Measurements from ENCODE around the gene RSPRY1. TPM values are rescaled to one million over a fixed set of nuclear protein-coding genes. Genes with fewer than 3 reads are reported as not detected.
A peak's percentile ranks its signal among the peaks of the same experiment; 100 is the strongest.

Gene RSPRY1
- polyA plus RNA-seq, 2 of the 4 experiments (the other 2 are of a cell fraction) = 32.2 to 50.0 TPM

- ATAC-seq (0 out of 6 replicates have a peak, but pooled peaks of 1 of the 2 experiments have one; percentile 4), FAIRE-seq (no peak), DNase-seq (ENCODE audit: low read depth in 1 of 2, low spot score in 1 of 2) (no peak)
- TF ChIP-seq, protein P1, sequence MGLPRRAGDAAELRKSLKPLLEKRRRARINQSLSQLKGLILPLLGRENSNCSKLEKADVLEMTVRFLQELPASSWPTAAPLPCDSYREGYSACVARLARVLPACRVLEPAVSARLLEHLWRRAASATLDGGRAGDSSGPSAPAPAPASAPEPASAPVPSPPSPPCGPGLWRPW (IDR thresholded peaks at IDR 0.05) = no peak
- no peak for TF ChIP-seq PHF8 (IDR thresholded peaks at IDR 0.05; ENCODE audit: borderline replicate concordance, low read depth)
- no peak for TF ChIP-seq KDM1A (IDR thresholded peaks at IDR 0.05; ENCODE audit: low read depth)
- TF ChIP-seq RARB (CRISPR knock-in tag; IDR thresholded peaks at IDR 0.05) = no peak
- TF ChIP-seq ZNF302 (CRISPR knock-in tag; IDR thresholded peaks at IDR 0.05) = no peak
- TF ChIP-seq GATA3 (IDR thresholded peaks at IDR 0.05; ENCODE audit: borderline replicate concordance) = no peak
- no peak for TF ChIP-seq TFCP2L1 (CRISPR knock-in tag; IDR thresholded peaks at IDR 0.05)
- TF ChIP-seq USF2 (IDR thresholded peaks at IDR 0.05) = no peak
- CTCF ChIA-PET = interaction anchor here (1.2 to 1.9 kb wide), 3 partner anchors 8 to 161 kb away, joined by 4 to 8 read pairs (median 5); no protein-coding TSS in a partner anchor
- Histone ChIP-seq H3K4me1 (peaks cover 20% of the 10 kb centered on the region), H3K4me2 (no peak overlapping the region), H3K9me3 (no peaks in the 10 kb centered on the region), H3K4me3 (no peak overlapping the region), H3K27ac (no peak overlapping the region)
- WGBS (ENCODE audit: missing lambda C conversion rate) = 86% methylated on average over 16 of the region's 16 CpGs
- POLR2A ChIA-PET = interaction anchor here (0.8 to 2.1 kb wide), 2 partner anchors 12 kb away, joined by 3 to 11 read pairs; partner anchors contain the start of gene ARL2BP
These were observed 70.7 kb downstream of the RSPRY1 start for GRCh38 chr16:57256601-57257395.

- H3K27ac ChIP-seq = no peak overlapping the region
- DNase-seq (ENCODE audit: low read depth in 1 of 2, low spot score in 1 of 2) (no peak), FAIRE-seq (no peak), ATAC-seq (no peak)
- peaks cover 20% of the 10 kb centered on the region for H3K4me1 ChIP-seq
- POLR2A ChIA-PET = interaction anchor here (0.8 kb wide), 1 partner anchor 12 kb away, joined by 3 read pairs; the partner anchor contains the start of gene ARL2BP
- H3K4me3 ChIP-seq = no peak overlapping the region
- TF ChIP-seq JUNB (IDR thresholded peaks at IDR 0.05) (no peak), EP300 (IDR thresholded peaks at IDR 0.05) (no peak)
- no peaks in the 10 kb centered on the region for H3K9me3 ChIP-seq
- no peak overlapping the region for H3K4me2 ChIP-seq
- 93% methylated on average over 13 of the region's 13 CpGs for WGBS (ENCODE audit: missing lambda C conversion rate)
- CTCF ChIA-PET = interaction anchor here (1.2 kb wide), 1 partner anchor 10 kb away, joined by 5 read pairs; no protein-coding TSS in a partner anchor
These were observed 71.4 kb downstream of the RSPRY1 start for GRCh38 chr16:57257455-57258070.

GRCh38 chr16:57258226-57258909, 72.2 kb downstream of the RSPRY1 start:
- Histone ChIP-seq H3K9me3 (no peaks in the 10 kb centered on the region), H3K4me2 (no peak overlapping the region), H3K4me1 (peaks cover 12% of the 10 kb centered on the region), H3K4me3 (no peak overlapping the region), H3K27ac (no peak overlapping the region)
- POLR2A ChIA-PET = no interaction called here
- CTCF ChIA-PET = no interaction called here
- TF ChIP-seq EHMT2 (IDR thresholded peaks at IDR 0.05; ENCODE audit: low read depth) (no peak), KDM1A (IDR thresholded peaks at IDR 0.05; ENCODE audit: low read depth) (no peak), EHF (CRISPR knock-in tag; IDR thresholded peaks at IDR 0.05) (no peak), CHD4 (IDR thresholded peaks at IDR 0.05; ENCODE audit: borderline replicate concordance) (no peak), TFCP2L1 (CRISPR knock-in tag; IDR thresholded peaks at IDR 0.05) (no peak), NPAS2 (CRISPR knock-in tag; IDR thresholded peaks at IDR 0.05; ENCODE audit: borderline replicate concordance) (no peak), FOXS1 (CRISPR knock-in tag; IDR thresholded peaks at IDR 0.05) (no peak), CEBPB (IDR thresholded peaks at IDR 0.05) (no peak), MAFK (IDR thresholded peaks at IDR 0.05; ENCODE audit: partially characterized antibody) (no peak)
- no peak for FAIRE-seq
- 97% methylated on average over 18 of the region's 18 CpGs for WGBS (ENCODE audit: missing lambda C conversion rate)
- DNase-seq (ENCODE audit: low read depth in 1 of 2, low spot score in 1 of 2) = no peak
- ATAC-seq = no peak
